Tibial nerve (tissue), 4 donors: ENCODE data around the gene ZG16B. TPM values are rescaled to one million over a fixed set of nuclear protein-coding genes. Genes with fewer than 3 reads are reported as not detected.

Source experiments
- DNase-seq, 2 donors: peaks; one replicate each; pipeline ENCODE4 v3.0.0-alpha.2; 2019; ENCODE audit warnings: low spot score in 2 of 2
- H3K27ac ChIP-seq, 4 donors: fragments of 200-600 bp; sonication (generic) in 3 of 4; one replicate each; pipeline ENCODE4 v1.5.1; 2017 to 2019; ENCODE audit warnings: mild to moderate bottlenecking in 1 of 4
- H3K27me3 ChIP-seq, 2 donors: fragments of 200-600 bp; sonication (generic) in 1 of 2; one replicate each; pipeline versions ENCODE4 v1.5.1 to v1.6.0; 2017 to 2019
- H3K36me3 ChIP-seq, 3 donors: fragments of 200-600 bp; sonication (generic); one replicate each; pipeline ENCODE4 v1.5.1; 2018 to 2019
- H3K4me1 ChIP-seq, 4 donors: fragments of 200-600 bp; sonication (generic) in 3 of 4; one replicate each; pipeline ENCODE4 v1.5.1; 2017 to 2019
- H3K4me3 ChIP-seq, 4 donors: fragments of 200-600 bp; sonication (generic) in 3 of 4; one replicate each; pipeline ENCODE4 v1.5.1; 2017 to 2019; ENCODE audit warnings: mild to moderate bottlenecking in 1 of 4, moderate library complexity in 1 of 4
- H3K9me3 ChIP-seq, 4 donors: fragments of 200-600 bp; sonication (generic) in 3 of 4; one replicate each; pipeline ENCODE4 v1.5.1; 2017 to 2019
- CTCF ChIP-seq, 5 experiments: fragments of 200-600 bp in 3 of 5; fragments of 450-650 bp in 2 of 5; sonication (generic) in 3 of 5; IDR thresholded peaks; one replicate each; pipeline ENCODE4 v1.5.1; 2016 to 2019; ENCODE audit warnings: antibody characterized with exemption in 5 of 5, mild to moderate bottlenecking in 3 of 5, moderate library complexity in 2 of 5
- EP300 ChIP-seq, 2 donors: sonication (generic); formaldehyde crosslinking; IDR thresholded peaks; one replicate each; pipeline ENCODE4 v1.6.1; 2017; ENCODE audit warnings: antibody characterized with exemption in 2 of 2, mild to moderate bottlenecking in 1 of 2
- POLR2A ChIP-seq, 2 donors: fragments of 450-650 bp; IDR thresholded peaks; one replicate each; pipeline ENCODE4 v1.6.1; 2017; ENCODE audit warnings: antibody characterized with exemption in 2 of 2, mild to moderate bottlenecking in 2 of 2, moderate library complexity in 2 of 2
- WGBS, 2 donors: methylation state at CpG; one replicate each; pipeline ENCODE4 v1.1.5; 2018; 5-methylcytosine and 5-hydroxymethylcytosine counted together
- small RNA-seq: library from RNA; depleted of rRNA; stranded (forward); fragments of <200 nt; gene quantifications from one replicate; pipeline ENCODE3, GENCODE V24; 2016
- total RNA-seq, 4 donors: library from RNA; depleted of rRNA; stranded (reverse); fragments of >200 nt; gene quantifications; one replicate each; pipeline ENCODE4 v1.1.0, GENCODE V29; 2016

Gene ZG16B
- total RNA-seq, 4 donors from 2014 or later, result not detected

GRCh38 chr16:2871926-2872325 lies 41.8 kb downstream of the ZG16B start:
- peaks cover 0 to 29% (median 5%) of the 10 kb centered on the region in 4 donors for H3K4me1 ChIP-seq
- no peaks in the 10 kb centered on the region for H3K9me3 ChIP-seq
- WGBS, 2 donors, result 79 to 82% methylated on average over 6 of the region's 6 CpGs
- no peaks in the 10 kb centered on the region for H3K27me3 ChIP-seq
- no peak for DNase-seq
- no peak overlapping the region for H3K27ac ChIP-seq
- no peaks in the 10 kb centered on the region for H3K36me3 ChIP-seq
- H3K4me3 ChIP-seq, result no peak overlapping the region
- no peak for TF ChIP-seq CTCF (IDR thresholded peaks at IDR 0.05)
- TF ChIP-seq EP300 (IDR thresholded peaks at IDR 0.05), result no peak
- no peak for TF ChIP-seq POLR2A (IDR thresholded peaks at IDR 0.05)

- Histone ChIP-seq H3K9me3 (no peaks in the 10 kb centered on the region), H3K27me3 (no peaks in the 10 kb centered on the region), H3K4me1 (peaks cover 0 to 13% (median 3%) of the 10 kb centered on the region in 4 donors), H3K36me3 (no peaks in the 10 kb centered on the region), H3K4me3 (no peak overlapping the region), H3K27ac (no peak overlapping the region)
- DNase-seq, result no peak
- 54 to 57% methylated on average over 21 of the region's 21 CpGs for WGBS, 2 donors
- TF ChIP-seq POLR2A (IDR thresholded peaks at IDR 0.05), result no peak
- no peak for TF ChIP-seq CTCF (IDR thresholded peaks at IDR 0.05)
- no peak for TF ChIP-seq EP300 (IDR thresholded peaks at IDR 0.05)
Observed at GRCh38 chr16:2874032-2874911, 44.2 kb downstream of the ZG16B start.

- Histone ChIP-seq H3K4me1 (peaks cover 0 to 13% (median 3%) of the 10 kb centered on the region in 4 donors), H3K36me3 (no peaks in the 10 kb centered on the region), H3K9me3 (no peaks in the 10 kb centered on the region), H3K27ac (no peak overlapping the region), H3K27me3 (no peaks in the 10 kb centered on the region), H3K4me3 (no peak overlapping the region)
- peak in 1 of 2 donors; percentile 50 for TF ChIP-seq EP300 (IDR thresholded peaks at IDR 0.05)
- TF ChIP-seq POLR2A (IDR thresholded peaks at IDR 0.05), result no peak
- TF ChIP-seq CTCF (IDR thresholded peaks at IDR 0.05), result peak; percentile 91 to 97 (median 95)
- WGBS, 2 donors, result 6 to 8% methylated on average over 25 of the region's 25 CpGs
- DNase-seq, result peak; percentile 53 to 54
Observed at GRCh38 chr16:2874912-2875362, 44.8 kb downstream of the ZG16B start.

- WGBS, 2 donors, result 90 to 93% methylated on average over 6 of the region's 6 CpGs
Observed at GRCh38 chr16:2879854-2880508, 49.9 kb downstream of the ZG16B start.

More at GRCh38 chr16:2879854-2880508, 49.9 kb downstream of the ZG16B start:
- H3K27me3 ChIP-seq, result no peaks in the 10 kb centered on the region
- DNase-seq, result no peak
- no peaks in the 10 kb centered on the region for H3K9me3 ChIP-seq
- peaks cover 0 to 16% (median 6%) of the 10 kb centered on the region in 4 donors for H3K4me1 ChIP-seq
- H3K27ac ChIP-seq, result no peak overlapping the region
- H3K36me3 ChIP-seq, result no peaks in the 10 kb centered on the region
- H3K4me3 ChIP-seq, result no peak overlapping the region
- TF ChIP-seq EP300 (IDR thresholded peaks at IDR 0.05) (no peak), CTCF (IDR thresholded peaks at IDR 0.05) (no peak), POLR2A (IDR thresholded peaks at IDR 0.05) (no peak)

Small RNAs within 50 kb of the gene (small RNA-seq; reads per million reads assigned to genes)
- not detected for gene SNORA3C

Other genes starting within 250 kb of the ZG16B start
- 10 to 100 TPM; 17.8 to 24.3 (median 21.2) TPM for gene KCTD5, start 147.8 kb upstream of the ZG16B start, total RNA-seq
- gene PRSS27, start 110.1 kb upstream of the ZG16B start, total RNA-seq, result 1 to 10 TPM; 1.3 to 4.2 (median 2.4) TPM
- gene SRRM2, start 77.7 kb upstream of the ZG16B start, total RNA-seq, result 1,000 to 10,000 TPM in 1 of 4 donors, 100 to 1,000 TPM in 3; 843 to 1,374 (median 886) TPM
- 100 to 1,000 TPM; 293 to 759 (median 513) TPM for gene ELOB, start 53.0 kb upstream of the ZG16B start, total RNA-seq
- not detected for gene PRSS33, start 42.7 kb upstream of the ZG16B start, total RNA-seq
- not detected for gene PRSS41, start 31.8 kb upstream of the ZG16B start, total RNA-seq
- gene PRSS21, start 13.1 kb upstream of the ZG16B start, total RNA-seq, result not detected
- not detected for gene PRSS22, start 27.9 kb downstream of the ZG16B start, total RNA-seq
- 10 to 100 TPM; 66.2 to 76.8 (median 72.8) TPM for gene FLYWCH2, start 52.9 kb downstream of the ZG16B start, total RNA-seq
- gene FLYWCH1, start 81.6 kb downstream of the ZG16B start, total RNA-seq, result 10 to 100 TPM; 65.1 to 74.9 (median 68.7) TPM
- gene KREMEN2, start 134.0 kb downstream of the ZG16B start, total RNA-seq, result not detected
- 10 to 100 TPM in 1 of 4 donors, 1 to 10 TPM in 3; 5.1 to 15.0 (median 7.9) TPM for gene PAQR4, start 139.0 kb downstream of the ZG16B start, total RNA-seq
- 1 to 10 TPM in 2 of 4 donors, under 1 TPM in 2; 0.60 to 1.6 (median 1.1) TPM for gene PKMYT1, start 150.1 kb downstream of the ZG16B start, total RNA-seq
- under 1 TPM in 1 of 4 donors, not detected in 3; 0.30 TPM for gene CLDN9, start 182.6 kb downstream of the ZG16B start, total RNA-seq
- not detected for gene CLDN6, start 187.9 kb downstream of the ZG16B start, total RNA-seq
- 10 to 100 TPM in 2 of 4 donors, 1 to 10 TPM in 2; 2.4 to 47.4 (median 11.5) TPM for gene TNFRSF12A, start 190.1 kb downstream of the ZG16B start, total RNA-seq
- 10 to 100 TPM; 17.7 to 46.9 (median 38.5) TPM for gene HCFC1R1, start 193.6 kb downstream of the ZG16B start, total RNA-seq
- 10 to 100 TPM; 12.2 to 28.5 (median 18.0) TPM for gene THOC6, start 193.7 kb downstream of the ZG16B start, total RNA-seq
- not detected for gene BICDL2, start 206.6 kb downstream of the ZG16B start, total RNA-seq
- gene MMP25, start 216.3 kb downstream of the ZG16B start, total RNA-seq, result under 1 TPM in 2 of 4 donors, not detected in 2; under 0.01 to 0.42 TPM
- 10 to 100 TPM in 3 of 4 donors, 1 to 10 TPM in 1; 4.2 to 32.9 (median 21.7) TPM for gene IL32, start 235.3 kb downstream of the ZG16B start, total RNA-seq